ENCODE results near the gene NCKAP5.

DNA sequence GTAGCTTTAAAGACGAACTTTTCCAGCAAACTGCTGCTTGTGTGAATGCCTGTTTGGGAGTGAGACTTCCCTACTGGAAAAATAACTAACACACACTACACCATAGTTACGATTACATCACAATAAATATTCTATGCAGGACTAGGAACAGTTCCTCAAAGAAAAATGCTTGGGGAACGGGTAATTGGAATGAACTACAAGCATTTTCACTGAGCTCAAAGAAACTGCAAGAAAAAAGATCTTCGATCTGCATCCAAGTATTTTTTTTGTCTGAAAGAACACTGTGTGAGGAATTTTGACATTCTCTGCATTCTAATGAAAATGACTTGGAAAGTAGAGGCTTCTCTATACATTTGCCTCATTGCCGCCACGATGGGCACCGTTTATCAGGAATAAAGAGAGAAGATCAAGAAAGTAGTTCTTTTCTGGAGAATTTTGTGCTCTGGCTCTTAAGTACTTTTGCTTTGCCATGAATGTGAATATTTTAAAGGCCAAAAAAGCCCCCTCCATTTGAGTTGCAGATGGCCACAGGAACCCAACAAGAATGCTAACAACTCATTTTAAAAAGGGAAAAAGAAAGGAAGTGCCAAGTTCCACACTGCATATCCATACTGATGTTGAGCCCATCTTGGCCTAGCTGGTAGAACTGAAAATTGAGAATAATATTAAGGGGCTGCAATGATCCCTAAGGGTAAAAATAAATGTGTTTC, 911.8 kb downstream of the NCKAP5 start:
- TF ChIP-seq POLR2A (IDR thresholded peaks at IDR 0.05; ENCODE audit: low read depth, low read length) = no peak
- no peak for TF ChIP-seq POLR2AphosphoS5 (IDR thresholded peaks at IDR 0.05; ENCODE audit: low read depth, low read length)

Data from GM12892 (cell line).